Loucy (cell line): Measurements from ENCODE around the gene EVA1B.

ENCODE experiments used
- H2AFZ ChIP-seq: fragments of 200-600 bp; sonication (generic); 2 replicates; pipeline ENCODE4 v1.6.0; 2016; ENCODE audit warnings: antibody characterized with exemption, mild to moderate bottlenecking, low read length, moderate library complexity
- H3F3A ChIP-seq: fragments of 200-600 bp; 2 replicates; pipeline ENCODE4 v1.6.0; 2016; ENCODE audit warnings: antibody characterized with exemption, low read depth, mild to moderate bottlenecking
- H3K27me3 ChIP-seq: fragments of 200-600 bp; sonication (generic); 2 replicates; pipeline ENCODE4 v1.6.1; 2014; ENCODE audit warnings: low read length, mild to moderate bottlenecking; ENCODE audit not compliant: insufficient read depth, poor library complexity, severe bottlenecking
- H3K36me3 ChIP-seq: fragments of 200-600 bp; sonication (generic); 2 replicates; pipeline ENCODE4 v1.6.1; 2016; ENCODE audit warnings: low read length; ENCODE audit not compliant: insufficient read depth
- H3K4me1 ChIP-seq: fragments of 200-600 bp; sonication (generic); 2 replicates; pipeline ENCODE4 v1.5.1; 2014; ENCODE audit warnings: low read length, mild to moderate bottlenecking; ENCODE audit not compliant: insufficient read depth, poor library complexity, severe bottlenecking
- H3K4me2 ChIP-seq: fragments of 200-600 bp; sonication (generic); 2 replicates; pipeline ENCODE4 v1.6.0; 2014; ENCODE audit warnings: antibody characterized with exemption, low read length, low read depth, mild to moderate bottlenecking; ENCODE audit not compliant: poor library complexity, severe bottlenecking
- H3K4me3 ChIP-seq: fragments of 200-600 bp; sonication (generic); 2 replicates; pipeline ENCODE4 v1.5.1; 2014; ENCODE audit warnings: low read length, mild to moderate bottlenecking, mixed read lengths; ENCODE audit not compliant: poor library complexity, severe bottlenecking
- H3K79me2 ChIP-seq: fragments of 200-600 bp; sonication (generic); 2 replicates; pipeline ENCODE4 v1.6.1; 2014; ENCODE audit warnings: low read length; ENCODE audit not compliant: insufficient read depth
- H3K9ac ChIP-seq: fragments of 200-600 bp; sonication (generic); 2 replicates; pipeline ENCODE4 v1.6.0; 2014; ENCODE audit warnings: mild to moderate bottlenecking, low read depth, low read length, moderate library complexity; ENCODE audit not compliant: poor library complexity, severe bottlenecking
- H3K9me2 ChIP-seq: fragments of 200-600 bp; sonication (generic); replicated peaks from 2 replicates; pipeline ENCODE4 v1.6.1; 2016; ENCODE audit warnings: low read depth, low read length, mixed read lengths
- H3K9me3 ChIP-seq: fragments of 200-600 bp; sonication (generic); 2 replicates; pipeline ENCODE4 v1.6.1; 2014; ENCODE audit warnings: mild to moderate bottlenecking, antibody characterized with exemption, low read length, low read depth; ENCODE audit not compliant: insufficient read depth
- H4K20me1 ChIP-seq: fragments of 200-600 bp; sonication (generic); 2 replicates; pipeline ENCODE4 v1.6.0; 2014; ENCODE audit warnings: antibody characterized with exemption, low read length, mild to moderate bottlenecking; ENCODE audit not compliant: insufficient read depth, poor library complexity, severe bottlenecking
- CTCF ChIP-seq: fragments of 200-600 bp; sonication (generic); conservative IDR thresholded peaks from 2 replicates; pipeline ENCODE4 v1.5.1; 2014; ENCODE audit warnings: mild to moderate bottlenecking, antibody characterized with exemption, low read length
- EZH2phosphoT487 ChIP-seq: fragments of 200-600 bp; IDR thresholded peaks from 2 replicates; pipeline ENCODE4 v1.6.1; 2018; ENCODE audit warnings: antibody characterized with exemption, mild to moderate bottlenecking, moderate library complexity, borderline replicate concordance

The EVA1B gene

GRCh38 chr1:36276688-36277087, 46.8 kb downstream of the EVA1B start:
- Histone ChIP-seq H3K9ac (no peak overlapping the region), H2AFZ (no peak overlapping the region), H3K4me1 (no peaks in the 10 kb centered on the region), H4K20me1 (peaks cover 20% of the 10 kb centered on the region), H3K79me2 (peaks cover 47% of the 10 kb centered on the region; the same call in 1 of the 2 replicates), H3K9me2 (no peaks in the 10 kb centered on the region), H3K4me2 (no peak overlapping the region), H3K27me3 (no peaks in the 10 kb centered on the region), H3K9me3 (no peaks in the 10 kb centered on the region), H3K36me3 (peaks cover 37% of the 10 kb centered on the region; the same call in 1 of the 2 replicates), H3K4me3 (no peak overlapping the region), H3F3A (no peaks in the 10 kb centered on the region)
- TF ChIP-seq EZH2phosphoT487 (no peak), CTCF (no peak)

- Histone ChIP-seq H4K20me1 (peaks cover 18% of the 10 kb centered on the region), H3K4me2 (no peak overlapping the region), H3K9me2 (no peaks in the 10 kb centered on the region), H3K4me1 (no peaks in the 10 kb centered on the region), H3K9ac (no peak overlapping the region), H3K4me3 (no peak overlapping the region), H3K9me3 (no peaks in the 10 kb centered on the region), H3K79me2 (peaks cover 51% of the 10 kb centered on the region; the same call in 1 of the 2 replicates), H2AFZ (no peak overlapping the region), H3K36me3 (peaks cover 47% of the 10 kb centered on the region; the same call in 1 of the 2 replicates), H3K27me3 (no peaks in the 10 kb centered on the region), H3F3A (no peaks in the 10 kb centered on the region)
- no peak for TF ChIP-seq EZH2phosphoT487
- no peak for TF ChIP-seq CTCF
Measured at GRCh38 chr1:36274201-36274600, 49.2 kb downstream of the EVA1B start.

- Histone ChIP-seq H3K4me1 (no peaks in the 10 kb centered on the region), H4K20me1 (peaks cover 15% of the 10 kb centered on the region), H3K79me2 (peaks cover 54% of the 10 kb centered on the region), H3K27me3 (no peaks in the 10 kb centered on the region), H3K4me2 (no peak overlapping the region), H3F3A (no peaks in the 10 kb centered on the region), H3K9me2 (no peaks in the 10 kb centered on the region), H3K36me3 (peaks cover 51% of the 10 kb centered on the region; the same call in 1 of the 2 replicates), H3K4me3 (no peak overlapping the region), H3K9me3 (no peaks in the 10 kb centered on the region), H3K9ac (no peak overlapping the region), H2AFZ (no peak overlapping the region)
- no peak for TF ChIP-seq CTCF
Measured at GRCh38 chr1:36273024-36273423, 50.4 kb downstream of the EVA1B start.
